Measurements from ENCODE around the gene FGF7. TPM values are rescaled to one million over a fixed set of nuclear protein-coding genes. Genes with fewer than 3 reads are reported as not detected.
"Not testable (repeated sequence)": the region's sequence is repeated elsewhere in the genome, so short reads cannot be mapped to it uniquely, and the experiment has no call there.

The FGF7 gene
- total RNA-seq, 1 experiment from 2014 or later = 0.15 TPM

GRCh38 chr15:49382394-49382793, 40.6 kb upstream of the FGF7 start (continued):
- TF ChIP-seq RORB (CRISPR knock-in tag; IDR thresholded peaks at IDR 0.05) = no peak

- DNase-seq (ENCODE audit: low spot score) (no peak), ATAC-seq (no peak)
- Mint-ChIP-seq H3K4me1 (peaks cover 38% of the 10 kb centered on the region), H3K4me3 (no peak overlapping the region), H3K9me3 (no peaks in the 10 kb centered on the region), H3K27me3 (ENCODE audit: low read depth) (no peaks in the 10 kb centered on the region), H3K36me3 (no peaks in the 10 kb centered on the region), H3K27ac (no peak overlapping the region)
- TF ChIP-seq MYBL2 (CRISPR knock-in tag; IDR thresholded peaks at IDR 0.05) = no peak
- no peak for TF ChIP-seq JAZF1 (CRISPR knock-in tag; IDR thresholded peaks at IDR 0.05)
- TF ChIP-seq SMAD3 (CRISPR knock-in tag; IDR thresholded peaks at IDR 0.05; ENCODE audit: borderline replicate concordance) = no peak
- TF ChIP-seq NR2C2 (CRISPR knock-in tag; IDR thresholded peaks at IDR 0.05) = no peak
- TF ChIP-seq SP1 (CRISPR knock-in tag; conservative IDR thresholded peaks at IDR 0.05) = no peak
- ChIA-PET POLR2A (no interaction called here), CTCF (no interaction called here)
Measured at GRCh38 chr15:49383266-49383665, 39.8 kb upstream of the FGF7 start.

- CTCF ChIA-PET = no interaction called here
- Mint-ChIP-seq H3K4me3 (no peak overlapping the region), H3K27me3 (ENCODE audit: low read depth) (no peaks in the 10 kb centered on the region), H3K9me3 (peaks cover 3% of the 10 kb centered on the region), H3K27ac (no peak overlapping the region), H3K4me1 (peaks cover 38% of the 10 kb centered on the region), H3K36me3 (no peaks in the 10 kb centered on the region; the same call in 1 of the 2 replicates)
- TF ChIP-seq AR (CRISPR knock-in tag; IDR thresholded peaks at IDR 0.05) (no peak), TP53 (CRISPR knock-in tag; IDR thresholded peaks at IDR 0.05) (no peak), MLX (CRISPR knock-in tag; IDR thresholded peaks at IDR 0.05) (no peak), E2F5 (CRISPR knock-in tag; IDR thresholded peaks at IDR 0.05) (no peak), E2F4 (CRISPR knock-in tag; IDR thresholded peaks at IDR 0.05; ENCODE audit: borderline replicate concordance, low read depth) (no peak), ARID4B (CRISPR knock-in tag; IDR thresholded peaks at IDR 0.05; ENCODE audit: borderline replicate concordance) (no peak), GRHL2 (CRISPR knock-in tag; IDR thresholded peaks at IDR 0.05; ENCODE audit: insufficient replicate concordance, severe bottlenecking) (no peak), PRRX2 (CRISPR knock-in tag; IDR thresholded peaks at IDR 0.05) (no peak), RORB (CRISPR knock-in tag; IDR thresholded peaks at IDR 0.05) (no peak), USF2 (CRISPR knock-in tag; IDR thresholded peaks at IDR 0.05) (no peak)
- ATAC-seq = no peak
- POLR2A ChIA-PET = no interaction called here
- no peak for DNase-seq (ENCODE audit: low spot score)
Measured at GRCh38 chr15:49387471-49387870, 35.6 kb upstream of the FGF7 start.

- H3K36me3 Mint-ChIP-seq; H3K9me3 Mint-ChIP-seq; H3K4me1 Mint-ChIP-seq; H3K27ac Mint-ChIP-seq; DNase-seq (ENCODE audit: low spot score); H3K4me3 Mint-ChIP-seq; POLR2A ChIA-PET; H3K27me3 Mint-ChIP-seq (ENCODE audit: low read depth); ATAC-seq; CTCF ChIA-PET: not testable (repeated sequence)
Measured at GRCh38 chr15:49402515-49403296, 20.3 kb upstream of the FGF7 start.

Measured in WTC11 (cell line).